NCI-H2171 treated with DMSO at 0.1 percent for 48 hours (cell line): Measurements from ENCODE around the gene RADIL.
"Not testable (repeated sequence)": the region's sequence is repeated elsewhere in the genome, so short reads cannot be mapped to it uniquely, and the experiment has no call there.

Experiments
- DNase-seq: peaks from one replicate; lab custom pipeline; 2025; lab: John Stamatoyannopoulos, UW

RADIL gene

DNA sequence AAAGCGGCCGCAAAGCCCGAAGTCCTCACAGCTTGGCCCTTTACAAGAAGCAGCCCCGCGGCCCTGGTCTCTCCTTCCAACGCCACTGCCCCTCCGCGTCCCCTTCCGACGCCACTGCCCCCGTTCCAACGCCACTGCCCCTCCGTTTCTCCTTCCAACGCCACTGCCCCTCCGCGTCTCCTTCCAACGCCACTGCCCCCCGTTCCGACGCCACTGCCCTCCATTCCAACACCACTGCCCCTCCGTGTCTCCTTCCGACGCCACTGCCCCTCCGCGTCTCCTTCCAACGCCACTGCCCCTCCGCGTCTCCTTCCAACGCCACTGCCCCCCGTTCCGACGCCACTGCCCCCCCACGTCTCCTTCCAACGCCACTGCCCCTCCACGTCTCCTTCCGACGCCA is 75.0 kb downstream of the RADIL start:
- no peak for DNase-seq

DNA sequence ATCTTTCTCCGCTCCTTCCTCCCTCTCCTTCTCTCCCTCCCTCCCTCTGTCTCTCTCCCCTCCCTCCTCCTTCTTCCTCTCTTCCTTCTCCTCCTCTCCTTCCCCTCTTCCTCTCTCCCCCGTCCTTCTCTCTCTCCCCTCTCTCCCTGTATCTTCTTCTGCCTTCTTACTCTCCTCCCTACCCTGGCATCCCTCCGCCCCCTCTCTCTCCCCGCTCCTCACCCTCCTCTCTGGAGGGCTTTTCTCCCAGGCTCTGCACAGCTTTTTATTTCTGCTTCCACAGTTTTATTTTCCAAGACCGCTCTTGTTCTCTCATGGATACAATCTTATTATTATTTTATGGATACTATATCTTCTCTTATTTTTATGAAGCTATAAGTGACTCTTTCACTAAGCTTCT is 75.5 kb downstream of the RADIL start:
- DNase-seq: no peak

DNA sequence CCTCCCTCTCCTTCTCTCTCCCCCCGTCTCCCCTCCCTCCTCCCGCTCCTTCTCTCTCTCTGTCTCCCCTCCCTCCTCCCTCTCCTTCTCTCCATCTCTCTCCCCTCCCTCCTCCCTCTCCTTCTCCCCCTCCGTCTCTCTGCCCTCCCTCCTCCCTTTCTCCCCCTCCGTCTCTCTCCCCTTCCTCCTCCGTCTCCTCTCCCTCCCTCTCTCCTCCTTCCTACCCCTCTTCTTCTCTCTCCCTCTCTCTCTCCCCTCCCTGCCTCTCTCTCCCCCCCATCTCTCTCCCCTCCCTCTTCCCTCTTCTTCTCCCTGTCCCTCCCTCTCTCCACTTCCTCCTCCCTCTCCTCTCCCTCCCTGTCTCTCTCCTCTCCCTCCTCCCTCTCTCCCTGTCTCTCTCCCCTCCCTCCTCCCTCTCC is 75.9 kb downstream of the RADIL start:
- DNase-seq: peak; percentile 26

DNA sequence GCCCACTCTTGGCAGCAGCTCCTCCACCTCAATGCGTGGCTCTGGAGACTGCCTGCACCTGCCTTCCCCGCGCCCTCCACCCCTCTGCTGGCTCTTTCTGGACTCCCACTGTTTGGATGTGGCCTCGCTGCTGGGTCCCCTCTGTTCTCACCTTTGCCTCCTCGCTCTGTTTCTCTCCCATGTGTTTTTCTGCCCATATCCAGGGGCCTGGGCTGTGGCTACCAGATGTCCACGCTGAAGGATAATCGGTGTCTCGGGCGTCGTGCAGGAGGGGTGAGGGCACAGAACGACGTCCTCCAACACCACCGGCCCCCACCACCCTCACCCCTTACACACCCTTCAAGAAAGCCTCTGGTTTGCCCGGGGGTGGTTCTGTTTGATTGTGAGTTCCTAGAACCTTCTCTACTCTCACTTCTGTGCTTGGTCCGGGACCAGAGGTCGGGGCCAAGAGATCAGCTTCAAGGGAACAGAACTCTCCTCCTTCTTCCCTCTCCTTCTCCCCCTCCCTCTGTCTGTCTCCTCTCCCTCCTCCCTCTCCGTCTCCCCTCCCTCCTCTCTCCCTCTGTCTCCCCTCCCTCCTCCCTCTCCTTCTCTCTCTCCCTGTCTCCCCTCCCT is 76.4 kb downstream of the RADIL start:
- no peak for DNase-seq

DNA sequence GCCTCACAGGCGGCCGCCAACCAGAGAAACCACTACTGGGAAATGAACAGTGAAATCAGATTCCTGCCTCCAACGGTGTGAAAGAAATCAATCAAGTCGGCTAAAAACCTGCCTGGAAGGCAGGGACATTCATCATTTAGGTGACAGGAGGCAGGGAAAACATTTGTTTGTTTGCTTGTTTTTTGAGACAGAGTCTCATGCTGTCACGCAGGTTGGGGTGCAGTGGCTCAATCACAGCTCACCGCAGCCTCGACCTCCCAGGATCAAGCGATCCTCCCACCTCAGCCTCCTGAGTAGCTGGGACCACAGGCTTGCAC is 77.6 kb downstream of the RADIL start:
- DNase-seq: peak; percentile 44

DNA sequence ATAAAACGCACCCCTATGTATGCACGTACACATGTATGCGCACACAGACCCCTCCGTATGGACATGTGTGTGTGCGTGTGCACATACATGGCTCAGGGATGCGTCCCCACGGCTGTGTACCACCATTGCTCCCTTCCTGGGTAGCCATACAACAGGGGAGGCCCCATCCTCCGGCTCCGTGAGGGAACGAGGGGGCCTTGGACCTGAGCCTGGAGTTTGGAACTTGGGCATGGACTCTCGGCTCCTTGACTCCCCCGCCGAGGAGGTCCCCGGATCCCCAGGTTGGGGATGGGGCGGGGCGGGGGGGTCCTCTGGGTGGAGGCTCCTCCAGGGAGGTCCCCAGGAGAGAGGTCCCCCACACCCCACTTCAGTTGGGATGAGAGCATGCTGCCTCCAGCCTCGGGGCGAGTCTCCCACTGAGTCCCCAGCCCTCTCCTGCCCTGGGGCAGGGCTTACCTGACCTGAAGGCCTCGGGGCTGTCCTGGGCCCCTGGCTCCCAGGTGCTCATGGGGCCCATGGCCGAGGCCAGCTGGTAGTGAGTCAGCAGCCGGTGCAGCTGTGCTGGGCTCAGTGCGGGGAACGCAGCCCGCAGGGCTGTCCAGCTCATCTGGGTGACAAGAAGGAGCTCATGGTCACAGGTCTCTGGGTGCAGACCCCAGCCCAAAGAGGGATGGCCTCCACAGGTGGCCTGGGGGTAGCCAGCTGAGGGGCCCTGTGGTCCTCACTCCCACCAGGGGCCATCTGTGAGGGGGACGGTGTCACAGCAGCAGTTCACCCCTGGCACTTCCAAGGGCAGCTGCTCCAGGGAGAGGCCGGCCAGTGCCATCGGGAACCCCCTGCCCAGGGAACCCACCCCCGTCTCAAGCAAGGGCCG is 78.2 kb downstream of the RADIL start:
- no peak for DNase-seq

DNA sequence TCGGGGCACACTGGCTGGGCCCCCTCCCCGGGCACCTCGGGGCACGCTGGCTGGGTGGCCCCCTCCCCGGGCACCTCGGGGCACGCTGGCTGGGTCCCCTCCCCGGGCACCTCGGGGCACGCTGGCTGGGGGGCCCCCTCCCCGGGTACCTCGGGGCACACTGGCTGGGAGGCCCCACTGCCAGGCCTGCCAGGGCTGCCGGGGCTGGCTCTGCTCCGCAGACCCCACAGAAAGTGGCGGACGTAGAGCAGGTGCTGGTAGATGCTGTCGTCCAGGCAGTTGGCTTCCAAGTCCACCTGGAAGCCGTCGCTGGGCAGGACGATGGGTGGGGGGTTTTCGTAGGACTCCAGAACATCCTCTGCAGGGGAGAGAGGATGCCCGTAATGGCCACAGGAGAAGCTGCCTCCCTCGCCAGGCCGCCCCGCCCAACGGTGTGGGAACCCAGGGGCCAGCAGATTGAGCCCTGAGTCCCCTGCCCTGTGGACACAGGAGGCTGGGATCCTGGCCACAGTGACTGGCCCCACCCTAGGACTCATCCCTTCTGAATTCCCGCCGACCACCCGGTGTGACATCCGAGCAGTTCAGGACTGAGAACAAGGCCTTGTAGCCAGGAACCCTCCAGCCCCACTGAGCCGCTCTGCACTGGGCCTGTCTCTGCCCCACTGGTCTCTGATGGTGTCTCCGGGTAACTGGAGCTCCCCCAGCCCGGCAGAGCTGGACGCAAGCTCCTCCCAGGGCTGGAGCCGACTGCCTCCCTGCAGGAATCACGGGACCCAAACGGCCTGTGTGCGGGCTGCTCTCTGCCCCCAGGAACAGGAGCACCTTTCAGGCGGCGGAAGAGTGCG is 79.9 kb downstream of the RADIL start:
- DNase-seq: no peak

DNA sequence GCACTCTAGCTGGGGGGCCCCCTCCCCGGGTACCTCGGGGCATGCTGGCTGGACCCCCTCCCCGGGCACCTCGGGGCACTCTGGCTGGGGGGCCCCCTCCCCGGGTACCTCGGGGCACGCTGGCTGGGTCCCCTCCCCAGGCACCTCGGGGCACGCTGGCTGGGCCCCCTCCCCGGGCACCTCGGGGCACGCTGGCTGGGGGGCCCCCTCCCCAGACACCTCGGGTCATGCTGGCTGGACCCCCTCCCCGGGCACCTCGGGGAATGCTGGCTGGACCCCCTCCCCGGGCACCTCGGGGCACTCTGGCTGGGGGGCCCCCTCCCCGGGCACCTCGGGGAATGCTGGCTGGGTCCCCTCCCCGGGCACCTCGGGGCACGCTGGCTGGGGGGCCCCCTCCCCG is 80.9 kb downstream of the RADIL start:
- DNase-seq: not testable (repeated sequence)

DNA sequence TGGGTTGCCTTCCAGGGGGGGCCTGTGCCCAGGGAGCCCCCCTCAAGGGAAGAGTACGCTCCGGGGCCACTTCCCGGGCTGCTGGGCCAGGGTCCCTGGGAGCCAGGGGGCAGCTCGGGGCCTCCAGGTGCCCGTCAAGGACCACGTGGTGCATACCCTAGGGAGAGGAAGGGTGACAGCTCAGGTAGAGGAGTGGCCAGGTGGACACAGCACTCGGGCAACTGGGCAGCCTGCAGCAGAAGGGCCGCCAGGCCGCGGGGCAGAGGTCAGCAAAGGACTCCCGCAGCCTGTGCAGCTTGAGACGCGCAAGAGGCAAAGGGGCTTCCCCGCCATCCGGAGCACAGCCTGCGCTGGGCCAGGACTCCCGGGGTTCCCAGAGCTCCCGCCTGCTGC is 81.7 kb downstream of the RADIL start:
- DNase-seq: peak; percentile 43

DNA sequence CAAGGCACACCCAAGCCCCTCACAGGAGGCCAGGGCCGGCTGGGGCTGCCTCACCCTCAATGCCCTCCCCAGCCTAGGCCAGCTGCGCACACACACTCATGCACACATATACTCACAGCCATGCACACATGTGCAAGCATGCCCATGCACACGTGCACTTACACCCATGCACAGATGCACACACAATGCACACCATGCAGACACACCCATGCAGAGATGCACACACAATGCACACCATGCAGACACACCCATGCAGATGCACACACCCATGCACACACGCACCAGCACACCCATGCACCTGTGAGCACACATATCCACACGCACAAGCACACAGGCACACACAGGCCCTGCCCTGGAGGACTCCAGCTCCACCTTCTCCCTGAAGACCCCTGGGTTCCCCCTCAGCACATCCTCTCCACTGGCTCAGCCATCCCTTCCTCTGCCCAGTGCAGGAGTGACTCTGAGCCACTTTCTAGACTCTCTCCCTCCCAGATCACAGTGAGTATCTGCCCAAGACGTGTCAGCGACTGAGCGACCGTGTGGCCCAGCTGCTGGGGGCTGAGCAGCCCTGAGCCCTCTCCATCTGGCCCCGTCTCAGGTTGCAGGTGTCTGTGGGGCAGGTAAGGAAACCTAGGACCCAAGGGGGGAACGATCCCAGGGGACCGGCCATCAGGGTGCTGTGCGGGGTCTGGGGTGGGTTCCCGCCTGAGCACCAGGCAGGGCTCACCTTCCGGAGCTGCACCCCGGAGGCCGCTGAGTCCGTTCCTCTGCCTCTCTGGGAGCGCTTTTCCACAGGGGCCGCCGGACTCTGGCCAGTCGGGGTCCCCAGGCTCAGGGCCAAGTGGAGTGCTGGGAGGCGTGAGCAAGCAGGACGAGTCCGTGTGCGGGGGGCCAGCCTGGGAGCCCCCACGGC is 82.3 kb downstream of the RADIL start:
- DNase-seq: peak; percentile 92

DNA sequence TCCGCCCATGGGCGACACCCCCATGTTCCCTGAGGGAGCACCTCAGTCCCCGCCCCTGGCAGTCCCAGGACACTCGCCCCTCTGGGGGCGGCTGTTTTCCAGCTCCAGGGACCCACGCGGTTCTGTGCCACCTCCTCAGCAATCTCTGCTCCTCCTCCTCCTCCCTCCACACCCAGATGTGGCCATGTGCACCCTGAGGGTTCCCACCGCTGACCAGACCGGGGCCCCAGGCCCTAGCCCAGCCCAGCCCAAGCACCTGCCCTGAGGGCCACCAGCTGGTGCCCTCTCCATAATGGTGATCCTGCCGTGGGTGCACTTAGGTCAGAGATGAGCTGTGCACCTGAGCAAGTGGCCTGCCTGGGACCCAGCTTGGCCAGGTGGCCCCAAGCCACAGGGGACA is 83.0 kb downstream of the RADIL start:
- DNase-seq: no peak

DNA sequence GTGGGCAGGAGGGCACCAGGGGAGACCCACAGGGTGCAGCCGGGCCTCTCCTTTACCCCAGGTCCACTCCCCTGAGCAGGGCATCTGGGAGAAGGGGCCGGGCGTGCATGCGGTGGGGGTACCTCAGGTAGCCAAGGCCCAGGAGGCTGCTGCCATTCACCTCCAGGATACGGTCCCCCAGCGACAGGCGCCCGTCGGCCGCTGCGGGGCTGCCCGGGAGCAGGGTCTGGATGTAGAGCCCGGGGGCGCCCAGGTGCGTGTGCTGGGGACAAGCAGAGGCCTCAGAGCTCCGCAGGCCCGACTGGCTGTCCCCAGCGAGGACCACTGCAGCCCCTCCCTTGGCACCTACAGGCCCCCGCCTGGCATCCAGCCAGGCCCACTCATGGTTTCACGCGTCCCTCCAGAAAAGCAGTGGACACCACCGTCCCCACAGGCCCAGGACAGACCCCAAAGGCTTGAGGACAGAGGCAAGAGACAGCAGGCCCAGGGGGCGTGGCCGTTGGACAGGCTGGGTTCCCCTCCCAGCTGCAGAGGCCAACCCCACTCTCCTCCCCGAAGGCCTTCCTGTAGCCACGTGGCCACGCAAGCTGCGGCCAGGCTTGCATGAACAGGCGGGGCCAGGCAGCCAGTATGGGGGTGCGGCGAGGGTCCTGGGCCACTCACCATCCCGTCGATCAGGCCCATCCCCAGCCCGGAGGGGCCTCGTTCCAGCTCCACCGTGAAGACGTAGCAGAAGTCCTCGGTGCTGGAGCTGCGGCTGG is 83.8 kb downstream of the RADIL start:
- DNase-seq: no peak

DNA sequence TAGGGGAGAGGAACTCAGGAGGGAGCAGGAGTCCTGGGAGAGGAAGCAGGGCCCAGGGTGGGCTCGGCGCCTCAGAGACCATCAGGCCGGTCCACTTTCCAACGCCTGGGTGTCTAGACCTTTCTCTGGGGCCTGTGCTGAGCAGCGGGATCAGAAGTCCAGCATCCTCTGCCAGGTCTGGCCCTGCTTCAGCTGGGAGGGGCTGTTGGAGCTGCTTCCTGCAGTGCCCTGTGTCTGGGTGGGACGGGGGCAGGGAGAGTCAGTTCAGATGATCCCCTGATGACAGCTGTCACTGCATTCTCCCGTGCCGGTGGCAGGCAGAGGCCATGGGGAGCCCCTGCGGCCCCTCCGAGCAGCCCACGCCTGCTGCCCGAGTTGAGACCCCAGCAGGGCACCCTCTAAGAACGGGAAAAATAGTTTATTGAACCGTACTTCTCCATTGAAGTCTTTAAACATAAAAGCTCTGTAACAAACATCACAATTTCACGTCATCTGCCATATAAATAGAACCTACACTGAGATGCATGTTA is 84.7 kb downstream of the RADIL start:
- DNase-seq: no peak

DNA sequence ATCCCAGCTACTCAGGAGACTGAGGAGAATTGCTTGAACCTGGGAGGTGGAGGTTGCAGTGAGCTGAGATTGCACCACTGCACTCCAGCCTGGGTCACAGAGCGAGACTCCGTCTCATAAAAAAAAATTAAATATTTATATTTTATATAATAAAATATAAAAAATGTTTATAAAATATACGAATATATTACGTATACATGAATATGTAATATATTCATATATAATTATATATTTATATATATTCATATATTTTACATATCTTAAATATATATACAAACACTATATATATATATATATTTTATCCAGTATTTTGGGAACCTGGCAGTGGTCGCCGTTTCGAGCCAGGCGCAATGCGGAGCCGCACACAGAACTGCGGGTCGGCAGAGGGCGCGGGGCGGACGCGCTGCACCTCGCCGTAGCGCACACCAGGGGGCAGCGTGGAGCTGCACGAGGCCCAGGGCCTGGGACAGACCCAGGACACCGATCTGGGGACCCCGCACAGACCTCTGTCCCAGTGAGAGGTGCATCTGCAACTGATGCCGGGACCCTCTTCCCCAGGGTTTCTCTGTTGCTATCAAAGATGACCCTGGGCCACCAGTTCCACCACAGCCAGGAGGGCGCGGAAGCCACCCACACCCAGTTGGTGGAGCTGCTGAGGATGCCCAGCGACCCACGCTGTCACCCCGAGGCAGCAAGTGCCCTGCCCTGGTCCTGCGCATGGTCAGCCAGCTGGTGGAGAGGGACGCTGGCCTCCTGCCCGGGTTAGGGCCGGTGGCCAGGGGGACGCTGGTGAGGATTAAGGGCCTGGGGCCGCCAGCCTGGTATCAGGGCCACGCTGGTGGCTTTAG is 85.4 kb downstream of the RADIL start:
- no peak for DNase-seq

DNA sequence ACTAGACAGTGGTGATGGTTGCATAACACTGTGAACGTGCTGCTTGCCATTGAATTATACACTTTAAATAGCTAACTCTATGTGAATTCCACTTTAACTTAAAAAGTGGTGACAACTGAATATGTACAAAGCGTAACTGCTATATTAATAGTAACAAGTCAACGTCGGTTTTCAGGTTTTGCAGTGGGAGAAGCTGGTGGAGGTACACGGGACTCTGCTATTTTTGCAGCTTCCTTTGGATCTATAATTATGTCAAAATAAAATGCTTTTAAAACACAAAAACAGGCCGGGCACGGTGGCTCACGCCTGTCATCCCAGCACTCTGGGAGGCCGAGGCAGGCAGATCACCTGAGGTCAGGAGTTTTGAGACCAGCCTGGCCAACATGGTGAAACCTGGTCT is 87.1 kb downstream of the RADIL start:
- no peak for DNase-seq

DNA sequence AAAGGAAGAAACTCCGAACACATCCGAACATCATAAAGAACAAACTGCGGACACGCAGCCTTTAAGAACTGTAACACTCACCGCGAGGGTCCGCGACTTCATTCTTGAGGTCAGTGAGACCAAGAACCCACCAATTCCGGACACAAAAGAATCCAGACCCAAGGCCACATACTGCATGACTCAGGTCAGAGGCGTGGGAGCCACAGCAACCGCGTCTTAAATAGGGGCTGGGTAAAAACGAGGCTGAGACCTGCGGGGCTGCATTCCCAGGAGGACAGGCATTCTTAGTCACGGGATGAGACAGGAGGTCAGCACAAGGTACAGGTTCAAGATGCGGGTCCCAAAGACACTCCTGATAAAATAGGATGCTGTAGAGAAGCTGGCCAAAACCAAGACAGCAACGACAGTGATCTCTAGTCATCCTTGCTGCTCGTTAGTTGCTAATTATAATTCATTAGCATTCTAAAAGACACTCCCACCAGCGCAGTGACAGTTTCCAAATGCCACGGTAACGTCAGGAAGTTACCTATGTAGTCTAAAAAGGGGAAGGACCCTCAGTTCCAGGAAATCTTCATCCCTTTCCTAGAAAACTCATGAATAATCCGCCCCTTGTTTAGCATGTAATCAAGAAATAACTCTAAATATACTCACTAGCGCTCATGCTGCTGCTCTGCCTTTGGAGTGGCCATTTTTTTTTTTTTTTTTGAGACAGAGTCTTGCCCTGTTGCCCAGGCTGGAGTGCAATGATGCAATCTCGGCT is 88.7 kb downstream of the RADIL start:
- DNase-seq: no peak

DNA sequence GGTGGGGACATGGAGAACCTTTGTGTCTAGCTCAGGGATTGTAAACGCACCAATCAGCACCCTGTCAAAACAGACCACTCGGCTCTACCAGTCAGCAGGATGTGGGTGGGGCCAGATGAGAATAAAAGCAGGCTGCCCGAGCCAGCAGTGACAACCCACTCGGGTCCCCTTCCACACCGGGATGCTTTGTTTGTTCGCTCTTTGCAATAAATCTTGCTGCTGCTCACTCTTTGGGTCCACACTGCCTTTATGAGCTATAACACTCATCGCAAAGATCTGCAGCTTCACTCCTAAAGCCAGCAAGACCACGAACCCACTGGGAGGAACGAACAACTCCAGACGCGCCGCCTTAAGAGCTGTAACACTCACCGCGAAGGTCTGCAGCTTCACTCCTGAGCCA is 89.3 kb downstream of the RADIL start:
- DNase-seq: not testable (repeated sequence)

DNA sequence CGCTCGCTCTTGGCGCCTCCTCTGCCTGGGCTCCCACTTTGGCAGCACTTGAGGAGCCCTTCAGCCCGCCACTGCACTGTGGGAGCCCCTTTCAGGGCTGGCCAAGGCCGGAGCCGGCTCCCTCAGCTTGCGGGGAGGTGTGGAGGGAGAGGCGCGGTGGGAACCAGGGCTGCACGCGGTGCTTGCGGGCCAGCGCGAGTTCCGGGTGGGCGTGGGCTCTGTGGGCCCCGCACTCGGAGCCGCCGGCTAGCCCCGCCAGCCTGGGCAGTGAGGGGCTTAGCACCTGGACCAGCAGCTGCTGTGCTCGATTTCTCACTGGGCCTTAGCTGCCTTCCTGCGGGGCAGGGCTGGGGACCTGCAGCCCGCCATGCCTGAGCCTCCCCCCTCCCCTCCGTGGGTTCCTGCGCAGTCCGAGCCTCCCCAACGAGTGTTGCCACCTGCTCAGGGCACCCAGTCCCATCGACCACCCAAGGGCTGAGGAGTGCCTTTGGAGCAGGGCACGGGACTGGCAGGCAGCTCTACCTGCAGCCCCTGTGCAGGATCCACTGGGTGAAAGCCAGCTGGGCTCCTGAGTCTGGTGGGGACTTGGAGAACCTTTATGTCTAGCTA is 90.0 kb downstream of the RADIL start:
- DNase-seq: not testable (repeated sequence)
